Glomerular endothelial cell (primary cell): ENCODE measurements around the gene SEC22C. TPM values are rescaled to one million over a fixed set of nuclear protein-coding genes. Genes with fewer than 3 reads are reported as not detected.

ENCODE experiments used
- DNase-seq: peaks from one replicate; pipeline ENCODE4 v3.0.0-alpha.2; 2011; ENCODE audit warnings: low read depth, low spot score; ENCODE audit errors: extremely low read depth
- total RNA-seq: library from RNA; depleted of rRNA; stranded (reverse); fragments of >200 nt; gene quantifications from 2 replicates; pipeline ENCODE4 v1.2.3, GENCODE V29; 2015

Gene SEC22C
- total RNA-seq, 1 donor from 2014 or later = 67.1 TPM

GRCh38 chr3:42515976-42516375, 65.8 kb downstream of the SEC22C start:
- no peak for DNase-seq

DNA sequence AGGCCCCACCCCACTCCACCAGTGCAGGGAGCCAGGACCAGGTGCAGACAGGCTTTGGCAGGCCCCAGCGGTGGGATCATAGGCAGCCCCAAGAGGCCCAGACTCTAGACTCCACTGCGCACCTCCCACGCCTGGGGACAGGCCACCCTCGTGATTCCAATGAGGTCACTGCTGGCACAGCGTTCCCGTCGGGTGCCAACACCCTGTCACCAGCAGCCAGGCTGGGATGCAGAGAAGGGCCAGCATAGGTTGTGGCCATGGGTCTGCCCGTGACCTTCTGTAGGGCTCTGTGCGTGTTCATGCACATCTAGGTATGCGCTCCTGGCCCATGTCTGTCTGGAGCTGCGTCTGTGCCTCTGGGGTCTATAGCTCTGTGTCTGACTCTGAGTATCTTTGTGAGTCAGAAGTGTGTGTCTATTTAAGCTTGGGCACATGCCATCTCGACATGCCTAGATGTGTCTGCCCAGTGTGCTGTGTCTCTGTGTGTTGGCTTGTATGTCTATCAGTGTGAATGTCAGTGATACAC, 66.3 kb downstream of the SEC22C start:
- DNase-seq = no peak

GRCh38 chr3:42514876-42515275, 66.9 kb downstream of the SEC22C start:
- DNase-seq = no peak

GRCh38 chr3:42513521-42513920, 68.2 kb downstream of the SEC22C start:
- DNase-seq = no peak

DNA sequence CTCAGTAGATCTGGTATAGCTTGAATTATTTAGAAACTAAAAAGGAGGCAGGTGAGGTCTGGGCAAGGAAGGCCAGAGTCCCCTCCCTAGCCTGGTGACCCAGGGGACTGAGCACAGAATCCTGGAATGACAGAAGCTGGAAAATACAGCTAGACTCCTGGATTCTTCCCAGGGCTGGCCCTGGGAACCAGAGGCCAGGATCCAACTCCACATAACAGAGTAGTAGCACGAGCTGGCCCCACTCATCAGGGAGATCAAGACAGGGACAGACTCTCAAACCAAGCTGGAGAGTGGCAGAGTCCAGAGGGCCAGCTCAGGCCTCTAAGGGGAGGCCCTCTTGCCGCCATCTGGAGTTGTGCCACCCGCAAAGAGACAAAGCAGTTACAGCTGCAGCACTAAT, 68.6 kb downstream of the SEC22C start:
- DNase-seq = no peak

DNA sequence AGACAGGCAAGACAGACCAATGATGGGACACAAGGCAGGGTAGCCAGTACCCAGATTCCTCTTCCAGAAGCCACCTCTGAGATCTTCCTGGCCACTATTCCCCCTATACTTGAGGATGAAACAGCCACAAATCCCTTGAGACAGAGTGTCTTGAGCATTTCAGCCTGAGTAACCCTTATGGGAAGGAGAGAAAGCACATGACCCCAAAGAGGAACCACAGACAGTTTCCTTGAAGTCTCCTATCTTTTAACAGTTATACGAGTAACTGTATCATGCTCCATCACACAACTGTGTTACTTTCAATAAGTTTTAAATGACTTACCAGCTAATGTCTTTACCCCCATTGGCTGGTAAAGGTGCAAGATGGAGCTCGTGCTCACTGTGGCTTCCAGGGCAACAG, 70.0 kb downstream of the SEC22C start:
- no peak for DNase-seq

- DNase-seq = no peak
Observed at GRCh38 chr3:42511201-42511600, 70.6 kb downstream of the SEC22C start.

GRCh38 chr3:42510325-42510724, 71.4 kb downstream of the SEC22C start:
- DNase-seq = no peak

DNA sequence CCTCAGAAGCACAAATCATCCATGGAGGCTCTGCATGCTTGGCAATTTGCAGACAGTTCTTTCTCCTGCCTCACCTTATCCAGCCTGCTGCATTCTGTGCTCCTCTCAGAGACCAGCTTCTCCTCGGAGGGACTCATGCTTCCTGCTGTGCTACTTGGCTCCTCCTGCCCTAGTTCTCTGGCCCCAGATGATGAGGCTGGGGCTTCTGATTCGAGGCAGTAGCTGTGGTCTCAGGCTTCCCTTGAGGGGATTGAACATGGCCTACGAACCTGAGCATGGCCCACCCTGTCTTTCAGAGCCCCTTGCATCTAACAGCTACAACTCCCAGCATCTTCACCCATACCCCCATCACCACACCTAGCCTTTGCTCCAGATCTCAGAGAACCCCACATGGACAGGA, 72.7 kb downstream of the SEC22C start:
- DNase-seq = no peak

DNA sequence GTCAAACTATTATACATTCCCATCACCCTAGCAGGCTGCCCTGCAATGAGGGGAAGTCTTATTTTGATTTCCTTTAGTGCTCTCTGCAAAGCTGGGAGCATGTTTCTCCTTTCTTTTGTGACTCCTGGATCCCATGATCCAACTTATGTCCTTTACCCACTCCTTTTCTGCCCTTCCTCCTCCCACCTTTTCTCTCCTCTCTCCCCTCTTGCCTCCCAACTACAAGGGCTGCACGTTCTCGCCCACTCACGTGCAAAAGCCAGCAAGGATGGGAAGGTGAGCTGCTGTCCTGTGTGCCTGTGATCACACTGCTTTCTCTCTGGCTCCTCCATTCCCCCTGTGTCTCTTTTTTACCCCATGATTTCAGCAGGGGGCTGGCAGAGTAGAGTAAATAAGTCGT, 73.2 kb downstream of the SEC22C start:
- no peak for DNase-seq

DNA sequence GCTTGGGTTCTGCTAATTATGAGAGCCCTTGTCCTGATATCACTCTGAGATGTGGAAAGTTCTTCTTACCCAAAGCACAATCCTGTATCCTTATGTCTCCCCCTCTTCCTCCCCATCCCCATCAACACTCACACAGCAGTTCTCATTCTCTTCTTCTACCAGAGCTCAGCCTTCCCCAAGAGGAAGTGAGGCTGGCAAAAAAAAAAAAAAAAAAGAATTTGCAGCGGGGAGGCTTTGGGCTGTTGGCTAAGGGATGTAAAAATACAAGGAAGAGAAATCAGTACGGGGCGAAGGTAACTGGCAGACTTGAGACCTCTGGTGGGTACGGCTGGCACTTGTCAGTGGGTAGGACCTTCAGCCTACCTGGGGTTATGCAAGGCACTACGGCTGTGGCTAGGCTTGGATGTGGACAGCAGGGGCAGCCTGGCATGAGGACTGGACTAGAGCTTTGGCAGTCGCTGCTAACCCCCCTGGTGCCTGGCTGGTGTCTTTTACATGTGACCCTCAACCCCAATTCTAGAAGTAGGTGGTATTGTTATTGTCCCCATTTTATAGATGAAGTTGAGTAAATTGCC, 73.9 kb downstream of the SEC22C start:
- DNase-seq = no peak

DNA sequence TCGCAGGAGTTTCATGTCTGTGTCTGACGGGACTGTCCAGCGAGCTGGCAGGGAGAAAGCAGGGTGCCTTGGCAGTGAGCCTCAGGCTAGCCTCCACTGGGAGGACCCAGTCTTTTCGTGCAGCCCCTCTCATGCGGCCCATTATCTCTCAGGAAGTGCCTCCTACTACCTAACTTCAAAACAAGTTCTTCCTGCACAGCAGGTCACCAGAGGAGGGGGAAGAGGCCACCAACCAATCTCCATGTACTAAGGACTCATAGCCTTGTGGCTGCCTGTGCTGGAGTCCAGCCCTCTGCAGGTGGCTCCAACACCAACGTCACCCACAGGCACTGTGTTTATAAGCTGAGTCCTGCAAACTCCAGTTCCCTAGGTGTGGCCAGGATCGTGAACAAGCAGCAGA, 74.5 kb downstream of the SEC22C start:
- DNase-seq = no peak

- DNase-seq = no peak
Observed at GRCh38 chr3:42505849-42506410, 75.8 kb downstream of the SEC22C start.

GRCh38 chr3:42505128-42505848, 76.5 kb downstream of the SEC22C start:
- no peak for DNase-seq

DNA sequence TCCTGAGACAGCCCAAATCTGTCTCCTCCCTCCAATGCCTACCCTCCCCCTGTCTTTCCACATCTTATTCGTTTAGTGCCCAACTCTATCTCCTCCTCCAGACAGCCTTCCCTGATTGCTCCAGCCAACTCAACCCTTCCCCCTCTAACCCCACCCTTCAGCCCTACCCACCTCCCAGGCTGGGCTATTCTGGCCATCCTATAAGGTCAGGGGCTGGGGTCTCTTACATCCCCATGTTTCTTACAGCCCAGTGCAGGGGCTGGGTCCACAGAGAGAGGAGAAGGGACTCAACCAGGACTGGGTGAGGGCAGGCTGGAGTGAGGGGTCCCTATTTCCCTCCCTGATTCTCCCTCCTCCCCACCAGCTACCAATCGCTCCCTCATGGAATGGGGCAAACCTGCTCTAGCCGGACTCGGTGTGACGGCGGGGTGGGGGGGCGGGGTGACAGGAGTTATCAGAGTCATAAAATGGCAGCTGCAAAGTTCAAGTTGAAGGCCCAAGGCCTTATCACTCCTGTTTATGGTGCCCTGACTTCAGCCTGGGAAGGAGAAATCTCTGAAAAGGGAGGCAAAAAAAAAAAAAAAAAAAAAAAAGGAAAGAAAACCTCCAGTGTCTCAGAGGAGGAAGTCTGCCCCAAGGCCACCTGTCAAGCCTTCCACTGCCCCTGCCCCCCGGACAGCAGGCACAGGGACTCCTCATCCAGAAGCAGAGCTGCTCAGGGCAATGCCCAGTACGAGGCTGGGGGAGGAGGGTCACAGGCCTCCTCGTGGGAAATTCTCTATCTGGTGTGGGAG, 77.2 kb downstream of the SEC22C start:
- DNase-seq = no peak

DNA sequence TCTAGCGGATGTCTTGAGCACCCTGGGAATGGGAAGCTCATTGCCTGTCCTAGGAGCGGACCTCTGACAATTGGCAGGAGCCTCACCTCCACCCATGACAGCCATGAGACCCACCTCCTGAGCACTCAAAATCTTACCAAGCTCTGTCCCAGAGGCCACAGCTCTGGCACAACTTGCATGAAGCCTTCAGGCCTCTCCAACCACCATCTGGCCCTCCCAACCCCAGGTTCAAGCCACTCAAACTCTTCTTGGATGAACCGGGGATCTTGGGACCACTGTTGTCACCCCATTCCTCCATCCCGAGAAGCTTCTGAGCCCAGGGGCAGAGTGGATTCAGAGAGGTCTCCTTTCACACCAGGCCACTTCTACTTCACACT, 77.8 kb downstream of the SEC22C start:
- DNase-seq = no peak

GRCh38 chr3:42503251-42503924, 78.4 kb downstream of the SEC22C start:
- DNase-seq = no peak

GRCh38 chr3:42502429-42503250, 79.1 kb downstream of the SEC22C start, which contains the start of gene VIPR1:
Gene VIPR1 (plus strand): TSS chr3:42502643. CDS start chr3:42502736, 93 bp downstream.
- no peak for DNase-seq

GRCh38 chr3:42501681-42502428, 79.9 kb downstream of the SEC22C start:
- DNase-seq = no peak
